Measurements from ENCODE around the gene NCK2.

DNA sequence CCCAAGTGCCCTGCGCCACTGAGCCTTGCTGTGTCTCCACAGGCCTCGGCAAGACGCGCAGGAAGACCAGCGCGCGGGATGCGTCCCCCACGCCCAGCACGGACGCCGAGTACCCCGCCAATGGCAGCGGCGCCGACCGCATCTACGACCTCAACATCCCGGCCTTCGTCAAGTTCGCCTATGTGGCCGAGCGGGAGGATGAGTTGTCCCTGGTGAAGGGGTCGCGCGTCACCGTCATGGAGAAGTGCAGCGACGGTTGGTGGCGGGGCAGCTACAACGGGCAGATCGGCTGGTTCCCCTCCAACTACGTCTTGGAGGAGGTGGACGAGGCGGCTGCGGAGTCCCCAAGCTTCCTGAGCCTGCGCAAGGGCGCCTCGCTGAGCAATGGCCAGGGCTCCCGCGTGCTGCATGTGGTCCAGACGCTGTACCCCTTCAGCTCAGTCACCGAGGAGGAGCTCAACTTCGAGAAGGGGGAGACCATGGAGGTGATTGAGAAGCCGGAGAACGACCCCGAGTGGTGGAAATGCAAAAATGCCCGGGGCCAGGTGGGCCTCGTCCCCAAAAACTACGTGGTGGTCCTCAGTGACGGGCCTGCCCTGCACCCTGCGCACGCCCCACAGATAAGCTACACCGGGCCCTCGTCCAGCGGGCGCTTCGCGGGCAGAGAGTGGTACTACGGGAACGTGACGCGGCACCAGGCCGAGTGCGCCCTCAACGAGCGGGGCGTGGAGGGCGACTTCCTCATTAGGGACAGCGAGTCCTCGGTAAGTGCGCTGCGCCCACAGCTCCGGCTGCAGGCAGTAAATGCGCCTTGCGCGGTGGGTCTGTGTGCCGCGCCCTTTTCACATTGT is 136.8 kb downstream of the NCK2 start:
- TF ChIP-seq ESRRA (IDR thresholded peaks at IDR 0.05; ENCODE audit: low read length) (no peak), HCFC1 (IDR thresholded peaks at IDR 0.05; ENCODE audit: low read length) (no peak), SP1 (IDR thresholded peaks at IDR 0.05; ENCODE audit: low read depth, low read length) (no peak), HDAC2 (IDR thresholded peaks at IDR 0.05) (no peak), EP300 (IDR thresholded peaks at IDR 0.05; ENCODE audit: borderline replicate concordance in 1 of 2, control insufficient read depth in 1 of 2, low read depth in 2 of 2, low read length in 2 of 2) (no peak), YBX1 (IDR thresholded peaks at IDR 0.05) (no peak), DPF2 (IDR thresholded peaks at IDR 0.05) (no peak), RAD21 (IDR thresholded peaks at IDR 0.05; ENCODE audit: insufficient read depth, low read depth, low read length) (no peak), JUND (IDR thresholded peaks at IDR 0.05; ENCODE audit: low read depth, low read length) (no peak), ZNF274 (IDR thresholded peaks at IDR 0.05; ENCODE audit: insufficient read depth, insufficient read length) (no peak), EZH2 (IDR thresholded peaks at IDR 0.05; ENCODE audit: borderline replicate concordance, control insufficient read depth, low read depth, low read length) (no peak)
- TF ChIP-seq, protein P1, sequence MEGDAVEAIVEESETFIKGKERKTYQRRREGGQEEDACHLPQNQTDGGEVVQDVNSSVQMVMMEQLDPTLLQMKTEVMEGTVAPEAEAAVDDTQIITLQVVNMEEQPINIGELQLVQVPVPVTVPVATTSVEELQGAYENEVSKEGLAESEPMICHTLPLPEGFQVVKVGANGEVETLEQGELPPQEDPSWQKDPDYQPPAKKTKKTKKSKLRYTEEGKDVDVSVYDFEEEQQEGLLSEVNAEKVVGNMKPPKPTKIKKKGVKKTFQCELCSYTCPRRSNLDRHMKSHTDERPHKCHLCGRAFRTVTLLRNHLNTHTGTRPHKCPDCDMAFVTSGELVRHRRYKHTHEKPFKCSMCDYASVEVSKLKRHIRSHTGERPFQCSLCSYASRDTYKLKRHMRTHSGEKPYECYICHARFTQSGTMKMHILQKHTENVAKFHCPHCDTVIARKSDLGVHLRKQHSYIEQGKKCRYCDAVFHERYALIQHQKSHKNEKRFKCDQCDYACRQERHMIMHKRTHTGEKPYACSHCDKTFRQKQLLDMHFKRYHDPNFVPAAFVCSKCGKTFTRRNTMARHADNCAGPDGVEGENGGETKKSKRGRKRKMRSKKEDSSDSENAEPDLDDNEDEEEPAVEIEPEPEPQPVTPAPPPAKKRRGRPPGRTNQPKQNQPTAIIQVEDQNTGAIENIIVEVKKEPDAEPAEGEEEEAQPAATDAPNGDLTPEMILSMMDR (IDR thresholded peaks at IDR 0.05 in 2 of 3, conservative IDR thresholded peaks at IDR 0.05 in 1 of 3; ENCODE audit: control insufficient read depth in 2 of 3, extremely low read depth in 1 of 3, insufficient read depth in 1 of 3, low read depth in 3 of 3, low read length in 3 of 3) = no peak

Data from GM12878 (cell line).